HG03565 (cell line): ENCODE measurements around the gene SETD2.

Source experiments
- ATAC-seq: cut with Tn5 transposase; IDR thresholded peaks from one replicate; pipeline ENCODE4 v1.9.1; 2021; ENCODE audit warnings: mild to moderate bottlenecking, moderate library complexity; ENCODE audit not compliant: unreplicated experiment

Gene SETD2

GRCh38 chr3:46970391-46971091 lies 193.4 kb downstream of the SETD2 start:
- ATAC-seq = no peak

- ATAC-seq = no peak
These were observed 195.0 kb downstream of the SETD2 start for GRCh38 chr3:46968783-46969428.

GRCh38 chr3:46966811-46967210 lies 197.1 kb downstream of the SETD2 start:
- no peak for ATAC-seq
